LHCN-M2 (cell line): Measurements from ENCODE around the gene CSF3R. TPM values are rescaled to one million over a fixed set of nuclear protein-coding genes. Genes with fewer than 3 reads are reported as not detected.
A peak's percentile ranks its signal among the peaks of the same experiment; 100 is the strongest.

Source experiments
- DNase-seq: peaks from one replicate; pipeline ENCODE4 v3.0.0-alpha.2; 2012; ENCODE audit warnings: low read depth
- polyA plus RNA-seq: library from polyadenylated mRNA; unstranded; fragments of >200 nt; gene quantifications from one replicate; pipeline ENCODE4 v1.2.1, GENCODE V29; 2012; ENCODE audit warnings: missing spikeins
- total RNA-seq: library from RNA; depleted of rRNA; stranded (reverse); fragments of >200 nt; gene quantifications from 2 replicates; pipeline ENCODE4 v1.2.3, GENCODE V29; 2014; rRNA removed

CSF3R gene
- total RNA-seq = not detected in 2 replicates
- not detected for polyA plus RNA-seq

- DNase-seq = no peak
Observed at GRCh38 chr1:36482724-36483388, at the start of gene CSF3R. Gene CSF3R, minus strand, starts transcription at chr1:36482913. Its CDS starts 3,417 bp downstream, at chr1:36479496.

- no peak for DNase-seq
Observed at GRCh38 chr1:36531833-36532232, 49.1 kb upstream of the CSF3R start.

- DNase-seq = no peak
Observed at GRCh38 chr1:36530791-36531190, 48.1 kb upstream of the CSF3R start.

- no peak for DNase-seq
Observed at GRCh38 chr1:36530261-36530660, 47.5 kb upstream of the CSF3R start.

GRCh38 chr1:36529769-36530260 is 47.1 kb upstream of the CSF3R start:
- DNase-seq = no peak

- peak; percentile 20 for DNase-seq
Observed at GRCh38 chr1:36528361-36529349, 45.9 kb upstream of the CSF3R start.

- DNase-seq = no peak
Observed at GRCh38 chr1:36525166-36525565, 42.5 kb upstream of the CSF3R start.

GRCh38 chr1:36524359-36525062 is 41.8 kb upstream of the CSF3R start:
- DNase-seq = no peak

- DNase-seq = no peak
Observed at GRCh38 chr1:36523850-36524249, 41.1 kb upstream of the CSF3R start.

GRCh38 chr1:36523230-36523495 is 40.5 kb upstream of the CSF3R start:
- DNase-seq = no peak

GRCh38 chr1:36522461-36523229 is 39.9 kb upstream of the CSF3R start:
- no peak for DNase-seq

GRCh38 chr1:36522021-36522420 is 39.3 kb upstream of the CSF3R start:
- DNase-seq = no peak

- DNase-seq = no peak
Observed at GRCh38 chr1:36520771-36521420, 38.2 kb upstream of the CSF3R start.

GRCh38 chr1:36520056-36520455 is 37.3 kb upstream of the CSF3R start:
- DNase-seq = no peak

GRCh38 chr1:36517011-36517771 is 34.5 kb upstream of the CSF3R start:
- no peak for DNase-seq

GRCh38 chr1:36516372-36517010 is 33.8 kb upstream of the CSF3R start:
- DNase-seq = peak; percentile 44

- no peak for DNase-seq
Observed at GRCh38 chr1:36515315-36516138, 32.8 kb upstream of the CSF3R start.

- no peak for DNase-seq
Observed at GRCh38 chr1:36514501-36514900, 31.8 kb upstream of the CSF3R start.
